Ishikawa (cell line): ENCODE data around the gene ATP5F1D.

ENCODE experiments used
- CREB1 ChIP-seq: IDR thresholded peaks from 2 replicates; pipeline ENCODE4 v1.6.1; 2012; ENCODE audit warnings: low read depth
- EGR1 ChIP-seq: IDR thresholded peaks from 2 replicates; pipeline ENCODE4 v1.6.1; 2012
- EP300 ChIP-seq: IDR thresholded peaks from 2 replicates; pipeline ENCODE4 v1.6.1; 2012; ENCODE audit warnings: borderline replicate concordance
- FOXM1 ChIP-seq: IDR thresholded peaks from 2 replicates; pipeline ENCODE4 v1.6.1; 2012; ENCODE audit warnings: low read depth, borderline replicate concordance
- MAX ChIP-seq: IDR thresholded peaks from 2 replicates; pipeline ENCODE4 v1.6.1; 2012
- NFIC ChIP-seq: IDR thresholded peaks from 2 replicates; pipeline ENCODE4 v1.6.1; 2012
- RAD21 ChIP-seq: IDR thresholded peaks from 2 replicates; pipeline ENCODE4 v1.6.1; 2012; ENCODE audit warnings: low read depth
- TAF1 ChIP-seq: IDR thresholded peaks from 2 replicates; pipeline ENCODE4 v1.6.1; 2012; ENCODE audit warnings: low read depth, mild to moderate bottlenecking
- YY1 ChIP-seq: IDR thresholded peaks from 2 replicates; pipeline ENCODE4 v1.6.1; 2012; ENCODE audit warnings: low read depth

- no peak for TF ChIP-seq NFIC
- TF ChIP-seq EP300 = no peak
- no peak for TF ChIP-seq YY1
- no peak for TF ChIP-seq TAF1
- no peak for TF ChIP-seq RAD21
- no peak for TF ChIP-seq MAX
- TF ChIP-seq FOXM1 = no peak
- TF ChIP-seq CREB1 = no peak
- no peak for TF ChIP-seq EGR1
Observed at GRCh38 chr19:1270854-1271527, 29.4 kb downstream of the ATP5F1D start.
